ENCODE measurements around the gene NDUFB3.
"Not testable (repeated sequence)": the region's sequence is repeated elsewhere in the genome, so short reads cannot be mapped to it uniquely, and the experiment has no call there.

The NDUFB3 gene

GRCh38 chr2:201084863-201085262 is 13.1 kb downstream of the NDUFB3 start:
- intact Hi-C loops (cut with DNase I) = no loop called here
- no peak for DNase-seq

GRCh38 chr2:201090574-201090973 is 18.8 kb downstream of the NDUFB3 start:
- no peak for DNase-seq
- intact Hi-C loops (cut with DNase I) = no loop called here

GRCh38 chr2:201093573-201093972 is 21.8 kb downstream of the NDUFB3 start:
- intact Hi-C loops (cut with DNase I) = no loop called here
- no peak for DNase-seq

- no peak for DNase-seq
- intact Hi-C loops (cut with DNase I) = no loop called here
These were observed 28.7 kb downstream of the NDUFB3 start for GRCh38 chr2:201100497-201100896.

GRCh38 chr2:201105759-201106158 is 34.0 kb downstream of the NDUFB3 start:
- no peak for DNase-seq
- intact Hi-C loops (cut with DNase I) = no loop called here

GRCh38 chr2:201107624-201108023 is 35.8 kb downstream of the NDUFB3 start:
- intact Hi-C loops (cut with DNase I) = no loop called here
- peak in 1 of 10 donors; percentile 17 for DNase-seq

- intact Hi-C loops (cut with DNase I) = no loop called here
- no peak for DNase-seq
These were observed 36.5 kb downstream of the NDUFB3 start for GRCh38 chr2:201108341-201108740.

- DNase-seq = no peak
- intact Hi-C loops (cut with DNase I) = no loop called here
These were observed 37.4 kb downstream of the NDUFB3 start for GRCh38 chr2:201109186-201109585.

GRCh38 chr2:201110615-201111014 is 38.8 kb downstream of the NDUFB3 start:
- intact Hi-C loops (cut with DNase I) = no loop called here
- no peak for DNase-seq

- intact Hi-C loops (cut with DNase I) = no loop called here
- DNase-seq = no peak
These were observed 39.3 kb downstream of the NDUFB3 start for GRCh38 chr2:201111096-201111495.

- DNase-seq = no peak
- intact Hi-C loops (cut with DNase I) = no loop called here
These were observed 42.5 kb downstream of the NDUFB3 start for GRCh38 chr2:201114350-201114749.

- no peak for DNase-seq
- intact Hi-C loops (cut with DNase I) = no loop called here
These were observed 43.0 kb downstream of the NDUFB3 start for GRCh38 chr2:201114846-201115245.

- intact Hi-C loops (cut with DNase I) = loop anchor here (2.0 kb wide), 1 partner anchor 44 kb away; the partner anchor contains the start of gene NDUFB3
- DNase-seq = peak; percentile 23 to 92 (median 53)
These were observed 44.5 kb downstream of the NDUFB3 start, which contains the start of gene CFLAR for GRCh38 chr2:201116115-201116958. Gene CFLAR (plus strand): TSS chr2:201116164. CDS start chr2:201129866, 13,702 bp downstream.

- intact Hi-C loops (cut with DNase I) = loop anchor here (2.0 kb wide), 1 partner anchor 44 kb away; the partner anchor contains the start of gene NDUFB3
These were observed 45.3 kb downstream of the NDUFB3 start for GRCh38 chr2:201116959-201117734.

GRCh38 chr2:201117735-201118094 is 45.9 kb downstream of the NDUFB3 start:
- intact Hi-C loops (cut with DNase I) = loop anchor here (2.0 kb wide), 2 partner anchors 41 to 45 kb away; partner anchors contain the start of gene NDUFB3
- not testable (repeated sequence) for DNase-seq

More at GRCh38 chr2:201116959-201117734, 45.3 kb downstream of the NDUFB3 start:
- peak in 1 of 10 donors; percentile 37 for DNase-seq

GRCh38 chr2:201118121-201118960 is 46.5 kb downstream of the NDUFB3 start:
- intact Hi-C loops (cut with DNase I) = loop anchor here (2.0 kb wide), 1 partner anchor 40 kb away; no protein-coding TSS in a partner anchor
- DNase-seq = peak; percentile 53 to 95 (median 74)

GRCh38 chr2:201118961-201119854 is 47.4 kb downstream of the NDUFB3 start:
- intact Hi-C loops (cut with DNase I) = loop anchor here (2.0 kb wide), 1 partner anchor 40 kb away; no protein-coding TSS in a partner anchor
- DNase-seq = no peak

GRCh38 chr2:201122276-201122675 is 50.5 kb downstream of the NDUFB3 start:
- intact Hi-C loops (cut with DNase I) = no loop called here
- no peak for DNase-seq
